Adrenal gland (tissue), 12 donors: Measurements from ENCODE around the gene MCM3AP. TPM values are rescaled to one million over a fixed set of nuclear protein-coding genes. Genes with fewer than 3 reads are reported as not detected.
"Not testable (repeated sequence)": the region's sequence is repeated elsewhere in the genome, so short reads cannot be mapped to it uniquely, and the experiment has no call there.

Source experiments
- DNase-seq, 7 donors: peaks; one replicate each; pipeline ENCODE4 v3.0.0-alpha.2; 2019 to 2020
- H3K27ac ChIP-seq, 5 donors: fragments of 200-600 bp; sonication (generic) in 4 of 5; 1 replicate in 3 of 5; 2 replicates in 2 of 5; pipeline versions ENCODE4 v1.5.1 to v1.8.0; 2016 to 2020; ENCODE audit warnings: mild to moderate bottlenecking in 1 of 5
- H3K27me3 ChIP-seq: fragments of 200-600 bp; 2 replicates; pipeline ENCODE4 v1.8.0; 2021
- H3K36me3 ChIP-seq, 2 donors: fragments of 200-600 bp; replicated peaks in 1 of 2; 1 replicate in 1 of 2; 2 replicates in 1 of 2; pipeline versions ENCODE4 v1.5.1 to v1.8.0; 2018 to 2022
- H3K4me1 ChIP-seq, 2 donors: fragments of 200-600 bp; replicated peaks in 1 of 2; 1 replicate in 1 of 2; 2 replicates in 1 of 2; pipeline versions ENCODE4 v1.5.1 to v1.8.0; 2018 to 2021
- H3K4me3 ChIP-seq, 4 donors: fragments of 200-600 bp; sonication (generic) in 3 of 4; one replicate each; pipeline ENCODE4 v1.5.1; 2016 to 2018
- H3K9me3 ChIP-seq, 3 donors: fragments of 200-600 bp; sonication (generic) in 1 of 3; replicated peaks in 1 of 3; 1 replicate in 2 of 3; 2 replicates in 1 of 3; pipeline versions ENCODE4 v1.5.1 to v1.8.0; 2016 to 2021
- POLR2A ChIP-seq, 2 donors: fragments of 450-650 bp; IDR thresholded peaks; one replicate each; pipeline ENCODE4 v1.6.1; 2017; ENCODE audit warnings: antibody characterized with exemption in 2 of 2, mild to moderate bottlenecking in 2 of 2, moderate library complexity in 1 of 2
- WGBS, 4 donors: extraction: QIAGEN DNeasy Blood & Tissue Kit in 2 of 4; methylation state at CpG; one replicate each; pipeline versions ENCODE4 v1.1.5 to v1.1.7; 2013 to 2017; 5-methylcytosine and 5-hydroxymethylcytosine counted together
- intact Hi-C, 2 donors: fragments of 100-400 bp; cut with DNase I; formaldehyde crosslinking; loops; one replicate each; pipeline versions ENCODE4 v1.14.1 to v1.15.0; 2022 to 2023
- polyA plus RNA-seq, 3 donors: library from polyadenylated mRNA; stranded (reverse); fragments of 200-250 nt in 2 of 3; fragments of 350-450 nt in 1 of 3; fragmentation: Illumina TruSeq in 1 of 3; extraction: RNeasy Lipid Tissue Mini Kit (QIAGEN cat#74804) in 1 of 3; gene quantifications; one replicate each; pipeline ENCODE4 v1.2.3, GENCODE V29; 2013 to 2014
- total RNA-seq, 9 donors: library from RNA; depleted of rRNA in 4 of 9; stranded (reverse); fragments of >200 nt in 4 of 9; fragments of 120-200 nt in 1 of 9; fragmentation: NEBNext Ultra II Directional in 1 of 9; extraction: Animal tissue kit (Norgen Biotek cat#: 25700) in 1 of 9; gene quantifications; one replicate each; pipeline versions ENCODE4 v1.1.0 to v1.2.4, GENCODE V29; 2013 to 2023
- TF ChIP-seq, protein P1 (sequence below), 6 experiments: fragments of 450-650 bp in 4 of 6; fragments of 200-600 bp in 2 of 6; sonication (generic) in 1 of 6; IDR thresholded peaks; 1 replicate in 5 of 6; 2 replicates in 1 of 6; pipeline versions ENCODE4 v1.5.1 to v1.8.0; 2016 to 2021; ENCODE audit warnings: antibody characterized with exemption in 6 of 6, mild to moderate bottlenecking in 2 of 6, moderate library complexity in 1 of 6
- donor health status: healthy with polysubstance abuse.
- donor health status: Bipolar disorder and iron deficiency.
- donor health status: DM: yes; HTN: yes; CAD: no.
- donor health status: DM: no; HTN: no; CAD: no.
- donor health status: DM: no; HTN: no; CAD: no.
- donor health status: DM: yes; HTN: yes; CAD: no.

Gene MCM3AP
- total and polyA plus RNA-seq, 12 donors: 34.8 to 89.4 (median 70.1) TPM

DNA sequence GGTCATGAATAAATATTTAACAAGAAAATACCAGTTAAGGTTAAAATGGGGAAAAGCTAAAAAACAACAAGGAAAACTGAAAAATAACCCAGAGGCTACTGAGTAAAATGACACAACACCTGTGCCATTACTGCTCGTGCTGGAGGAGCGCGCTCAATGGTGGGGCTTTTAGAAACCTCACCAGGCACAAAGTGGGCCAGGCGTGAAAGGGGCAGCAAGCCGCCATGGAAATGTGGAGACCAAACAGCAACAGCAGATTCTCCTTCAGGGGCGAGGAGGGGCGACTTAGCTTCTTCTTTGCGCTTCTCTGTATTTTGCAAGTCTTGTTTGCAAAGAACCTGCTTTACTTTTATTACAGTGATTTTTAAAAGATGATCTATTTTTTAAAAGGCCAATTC, 82.2 kb downstream of the MCM3AP start:
- TF ChIP-seq, protein P1, sequence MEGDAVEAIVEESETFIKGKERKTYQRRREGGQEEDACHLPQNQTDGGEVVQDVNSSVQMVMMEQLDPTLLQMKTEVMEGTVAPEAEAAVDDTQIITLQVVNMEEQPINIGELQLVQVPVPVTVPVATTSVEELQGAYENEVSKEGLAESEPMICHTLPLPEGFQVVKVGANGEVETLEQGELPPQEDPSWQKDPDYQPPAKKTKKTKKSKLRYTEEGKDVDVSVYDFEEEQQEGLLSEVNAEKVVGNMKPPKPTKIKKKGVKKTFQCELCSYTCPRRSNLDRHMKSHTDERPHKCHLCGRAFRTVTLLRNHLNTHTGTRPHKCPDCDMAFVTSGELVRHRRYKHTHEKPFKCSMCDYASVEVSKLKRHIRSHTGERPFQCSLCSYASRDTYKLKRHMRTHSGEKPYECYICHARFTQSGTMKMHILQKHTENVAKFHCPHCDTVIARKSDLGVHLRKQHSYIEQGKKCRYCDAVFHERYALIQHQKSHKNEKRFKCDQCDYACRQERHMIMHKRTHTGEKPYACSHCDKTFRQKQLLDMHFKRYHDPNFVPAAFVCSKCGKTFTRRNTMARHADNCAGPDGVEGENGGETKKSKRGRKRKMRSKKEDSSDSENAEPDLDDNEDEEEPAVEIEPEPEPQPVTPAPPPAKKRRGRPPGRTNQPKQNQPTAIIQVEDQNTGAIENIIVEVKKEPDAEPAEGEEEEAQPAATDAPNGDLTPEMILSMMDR (IDR thresholded peaks at IDR 0.05): no peak
- no peak for TF ChIP-seq POLR2A (IDR thresholded peaks at IDR 0.05)
- Histone ChIP-seq H3K9me3 (no peaks in the 10 kb centered on the region), H3K36me3 (peaks cover 0 to 65% of the 10 kb centered on the region in 2 donors), H3K4me3 (no peak overlapping the region), H3K4me1 (no peaks in the 10 kb centered on the region), H3K27ac (no peak overlapping the region), H3K27me3 (no peaks in the 10 kb centered on the region)
- 94 to 97% (median 96%) methylated on average over 8 of the region's 8 CpGs for WGBS, 4 donors
- intact Hi-C loops: no loop called here
- DNase-seq: no peak

DNA sequence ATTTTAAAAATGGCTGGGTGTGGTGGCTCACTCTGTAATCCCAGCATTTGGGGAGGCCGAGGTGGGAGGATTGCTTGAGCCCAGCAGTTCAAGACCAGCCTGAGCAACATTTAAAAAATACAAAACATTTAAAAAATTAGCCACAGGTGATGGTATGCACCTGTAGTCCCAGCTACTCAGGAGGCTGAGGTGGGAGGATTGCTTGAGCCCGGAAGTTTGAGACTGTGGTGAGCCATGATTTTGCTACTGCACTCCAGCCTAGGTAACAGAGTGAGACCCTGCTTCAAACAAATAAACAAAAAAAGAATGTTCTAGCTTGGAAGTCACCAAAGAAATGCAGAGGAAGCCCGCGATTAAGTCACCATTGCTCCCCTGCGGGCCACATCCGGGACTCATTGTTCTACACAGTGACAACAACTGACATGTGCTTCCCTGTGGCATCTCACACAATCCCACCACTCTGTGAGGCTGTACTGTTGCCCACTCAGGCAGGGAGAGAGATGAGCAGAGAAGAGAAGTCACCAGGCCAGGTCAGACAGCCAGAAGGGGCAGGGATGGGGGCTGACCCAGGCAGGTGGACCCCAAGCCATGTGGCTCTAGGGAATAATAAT, 82.7 kb downstream of the MCM3AP start:
- Histone ChIP-seq H3K27me3 (no peaks in the 10 kb centered on the region), H3K36me3 (peaks cover 0 to 60% of the 10 kb centered on the region in 2 donors), H3K27ac (no peak overlapping the region), H3K4me3 (no peak overlapping the region), H3K9me3 (no peaks in the 10 kb centered on the region), H3K4me1 (no peaks in the 10 kb centered on the region)
- TF ChIP-seq POLR2A (IDR thresholded peaks at IDR 0.05): no peak
- TF ChIP-seq, protein P1 (IDR thresholded peaks at IDR 0.05): no peak
- intact Hi-C loops: no loop called here
- 81 to 93% (median 87%) methylated on average over 6 of the region's 6 CpGs for WGBS, 4 donors
- peak in 2 of 7 donors; percentile 12 for DNase-seq

DNA sequence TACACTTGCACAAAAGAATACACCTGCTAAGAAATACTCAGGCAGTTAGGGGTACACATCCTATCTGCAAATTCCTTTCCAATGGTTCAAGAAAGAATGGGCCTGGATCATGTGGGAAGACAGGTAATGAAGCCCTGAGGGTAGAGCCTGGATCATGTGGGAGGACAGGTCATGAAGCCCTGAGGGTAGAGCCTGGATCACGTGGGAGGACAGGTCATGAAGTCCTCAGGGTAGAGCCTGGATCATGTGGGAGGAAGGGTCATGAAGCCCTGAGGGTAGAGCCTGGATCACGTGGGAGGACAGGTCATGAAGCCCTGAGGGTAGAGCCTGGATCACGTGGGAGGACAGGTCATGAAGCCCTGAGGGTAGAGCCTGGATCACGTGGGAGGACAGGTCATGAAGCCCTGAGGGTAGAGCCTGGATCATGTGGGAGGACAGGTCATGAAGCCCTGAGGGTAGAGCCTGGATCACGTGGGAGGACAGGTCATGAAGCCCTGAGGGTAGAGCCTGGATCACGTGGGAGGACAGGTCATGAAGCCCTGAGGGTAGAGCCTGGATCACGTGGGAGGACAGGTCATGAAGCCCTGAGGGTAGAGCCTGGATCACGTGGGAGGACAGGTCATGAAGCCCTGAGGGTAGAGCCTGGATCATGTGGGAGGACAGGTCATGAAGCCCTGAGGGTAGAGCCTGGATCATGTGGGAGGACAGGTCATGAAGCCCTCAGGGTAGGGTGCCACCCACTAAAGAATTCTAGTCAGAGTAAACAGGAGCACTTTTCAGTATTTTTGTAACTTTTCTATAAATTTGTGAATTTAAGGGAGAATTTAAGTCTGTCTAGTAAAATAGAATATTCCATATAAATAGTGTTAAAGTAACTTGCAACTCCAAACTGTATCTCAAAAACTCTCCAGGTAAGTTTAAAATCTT, 84.3 kb downstream of the MCM3AP start:
- WGBS, 4 donors: 79 to 100% (median 90%) methylated on average over 1 to 3 of the region's 8 CpGs; no CpG with 5 or more reads in 1 of the 4 donors
- H3K4me1 ChIP-seq, DNase-seq, H3K27ac ChIP-seq, H3K9me3 ChIP-seq, H3K4me3 ChIP-seq, intact Hi-C loops, H3K27me3 ChIP-seq: not testable (repeated sequence)
- peaks cover 0 to 52% of the 10 kb centered on the region in 2 donors for H3K36me3 ChIP-seq

DNA sequence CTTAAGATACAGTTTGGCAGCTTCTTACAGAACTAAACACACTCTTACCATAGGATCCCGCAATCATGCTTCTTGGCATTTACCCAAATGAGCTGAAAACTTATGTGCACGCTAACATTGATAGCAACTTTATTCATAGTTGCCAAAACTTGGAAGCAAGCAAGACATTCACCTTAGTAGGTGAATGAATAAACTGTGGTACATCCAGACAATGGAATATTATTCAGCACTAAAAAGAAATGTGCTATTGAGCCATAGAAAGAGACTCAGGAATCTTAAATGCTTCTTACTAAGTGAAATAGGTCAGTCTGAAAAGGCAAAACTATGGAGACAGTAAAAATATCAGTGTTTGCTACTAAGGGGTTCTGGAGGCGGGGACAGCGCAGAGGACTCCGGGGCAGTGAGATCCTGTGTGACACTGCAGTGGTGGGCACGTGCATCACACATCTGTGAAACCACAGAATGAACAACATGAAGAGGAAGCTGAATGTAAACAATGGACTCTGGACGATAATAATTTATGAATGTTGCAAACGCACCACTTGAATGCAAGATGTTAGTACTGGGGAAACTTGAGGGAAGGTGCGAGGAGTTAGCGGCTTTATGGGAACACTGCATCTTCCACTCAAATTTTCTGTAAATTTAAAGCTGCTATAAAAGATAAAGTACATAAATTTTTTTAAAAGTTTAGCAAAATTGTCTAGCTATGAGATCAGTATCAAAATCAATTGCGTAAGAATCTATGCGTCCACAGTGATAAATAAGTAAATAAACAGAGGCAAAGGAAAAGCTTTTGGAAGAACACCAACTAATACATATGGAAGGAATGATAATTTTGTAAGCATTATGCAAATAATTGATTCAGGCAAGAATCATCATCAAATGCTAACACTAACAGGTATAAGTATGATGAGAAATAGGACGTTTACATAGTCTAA, 85.7 kb downstream of the MCM3AP start:
- intact Hi-C loops: no loop called here
- no peaks in the 10 kb centered on the region for H3K9me3 ChIP-seq
- H3K4me3 ChIP-seq: no peak overlapping the region
- peaks cover 0 to 52% of the 10 kb centered on the region in 2 donors for H3K36me3 ChIP-seq
- no peaks in the 10 kb centered on the region for H3K4me1 ChIP-seq
- H3K27me3 ChIP-seq: no peaks in the 10 kb centered on the region
- TF ChIP-seq, protein P1 (IDR thresholded peaks at IDR 0.05): no peak
- no peak for TF ChIP-seq POLR2A (IDR thresholded peaks at IDR 0.05)
- no peak overlapping the region for H3K27ac ChIP-seq
- 80 to 90% (median 84%) methylated on average over 13 of the region's 13 CpGs for WGBS, 4 donors
- peak in 1 of 7 donors; percentile 7 for DNase-seq
